ENCODE results near the gene ROCK2. TPM values are rescaled to one million over a fixed set of nuclear protein-coding genes. Genes with fewer than 3 reads are reported as not detected.

Gene ROCK2
- polyA plus RNA-seq, 1 of the 3 experiments (the other 2 are of a cell fraction) = 4.2 TPM

GRCh38 chr2:11182951-11183350 is 161.5 kb downstream of the ROCK2 start:
- Histone ChIP-seq H3K79me2 (ENCODE audit: insufficient read depth) (no peaks in the 10 kb centered on the region), H3K36me3 (replicated peaks in 1 of 2; ENCODE audit: control insufficient read depth in 1 of 2, insufficient read depth in 2 of 2, low read length in 1 of 2) (peaks cover 41 to 50% of the 10 kb centered on the region in 2 experiments), H2AFZ (ENCODE audit: low read depth) (no peak overlapping the region), H3K27me3 (ENCODE audit: insufficient read depth) (no peaks in the 10 kb centered on the region), H3K9me2 (no peaks in the 10 kb centered on the region), H3K4me2 (no peak overlapping the region), H3K4me3 (ENCODE audit: low read depth in 2 of 2, low read length in 1 of 2) (no peak overlapping the region), H3K27ac (ENCODE audit: low read depth in 2 of 2, low read length in 1 of 2) (no peak overlapping the region), H3F3A (replicated peaks; ENCODE audit: insufficient read depth) (peaks cover 18% of the 10 kb centered on the region), H4K20me1 (ENCODE audit: insufficient read depth) (no peaks in the 10 kb centered on the region), H3K9me3 (no peaks in the 10 kb centered on the region), H3K9ac (no peak overlapping the region), H3K4me1 (ENCODE audit: control insufficient read depth in 1 of 2, insufficient read depth in 2 of 2, low read depth in 1 of 2, low read length in 1 of 2) (peaks cover 0 to 3% of the 10 kb centered on the region in 2 experiments; a peak in 1 of 4 replicates)
- ChIA-PET POLR2A (no interaction called here), CTCF (interaction anchor here (1.0 to 3.5 kb wide), 8 partner anchors 15 to 401 kb away, joined by 3 to 12 read pairs (median 6); a partner anchor contains a TSS)
- DNase-seq = no peak
- TF ChIP-seq ZBTB33 (IDR thresholded peaks at IDR 0.05; ENCODE audit: borderline replicate concordance, low read depth) = no peak
- no peak for TF ChIP-seq TCF12 (IDR thresholded peaks at IDR 0.05)
- no peak for TF ChIP-seq NFIC (IDR thresholded peaks at IDR 0.05; ENCODE audit: borderline replicate concordance)
- TF ChIP-seq FOXM1 (IDR thresholded peaks at IDR 0.05; ENCODE audit: low read depth) = no peak
- TF ChIP-seq, protein P1, sequence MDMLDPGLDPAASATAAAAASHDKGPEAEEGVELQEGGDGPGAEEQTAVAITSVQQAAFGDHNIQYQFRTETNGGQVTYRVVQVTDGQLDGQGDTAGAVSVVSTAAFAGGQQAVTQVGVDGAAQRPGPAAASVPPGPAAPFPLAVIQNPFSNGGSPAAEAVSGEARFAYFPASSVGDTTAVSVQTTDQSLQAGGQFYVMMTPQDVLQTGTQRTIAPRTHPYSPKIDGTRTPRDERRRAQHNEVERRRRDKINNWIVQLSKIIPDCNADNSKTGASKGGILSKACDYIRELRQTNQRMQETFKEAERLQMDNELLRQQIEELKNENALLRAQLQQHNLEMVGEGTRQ (IDR thresholded peaks at IDR 0.05; ENCODE audit: borderline replicate concordance, low read depth, low read length) = no peak
- TF ChIP-seq RFX5 (IDR thresholded peaks at IDR 0.05; ENCODE audit: low read length) = no peak
- no peak for TF ChIP-seq FOXJ3 (CRISPR knock-in tag; IDR thresholded peaks at IDR 0.05)
- TF ChIP-seq GATA2 (CRISPR knock-in tag; IDR thresholded peaks at IDR 0.05) = no peak
- TF ChIP-seq, protein P2, sequence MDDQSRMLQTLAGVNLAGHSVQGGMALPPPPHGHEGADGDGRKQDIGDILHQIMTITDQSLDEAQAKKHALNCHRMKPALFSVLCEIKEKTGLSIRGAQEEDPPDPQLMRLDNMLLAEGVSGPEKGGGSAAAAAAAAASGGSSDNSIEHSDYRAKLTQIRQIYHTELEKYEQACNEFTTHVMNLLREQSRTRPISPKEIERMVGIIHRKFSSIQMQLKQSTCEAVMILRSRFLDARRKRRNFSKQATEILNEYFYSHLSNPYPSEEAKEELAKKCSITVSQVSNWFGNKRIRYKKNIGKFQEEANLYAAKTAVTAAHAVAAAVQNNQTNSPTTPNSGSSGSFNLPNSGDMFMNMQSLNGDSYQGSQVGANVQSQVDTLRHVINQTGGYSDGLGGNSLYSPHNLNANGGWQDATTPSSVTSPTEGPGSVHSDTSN (IDR thresholded peaks at IDR 0.05) = no peak
- no peak for TF ChIP-seq GABPA (IDR thresholded peaks at IDR 0.05; ENCODE audit: low read depth)
- no peak for TF ChIP-seq FOSL2 (IDR thresholded peaks at IDR 0.05; ENCODE audit: borderline replicate concordance, low read depth)
- TF ChIP-seq ELF1 (IDR thresholded peaks at IDR 0.05) = no peak
- TF ChIP-seq TAF1 (IDR thresholded peaks at IDR 0.05; ENCODE audit: borderline replicate concordance, low read depth, low read length) = no peak
- 100% methylated on average over 2 of the region's 2 CpGs for WGBS (ENCODE audit: low lambda C conversion rate)

- H3K27me3 ChIP-seq (ENCODE audit: insufficient read depth) = no peaks in the 10 kb centered on the region
- H3K9me3 ChIP-seq = no peaks in the 10 kb centered on the region
- no peak overlapping the region for H3K4me3 ChIP-seq (ENCODE audit: low read depth in 2 of 2, low read length in 1 of 2)
- ChIA-PET POLR2A (no interaction called here), CTCF (interaction anchor here (0.8 to 1.9 kb wide), 3 partner anchors 11 to 266 kb away, joined by 3 to 5 read pairs (median 3); no protein-coding TSS in a partner anchor)
- H3K4me1 ChIP-seq (ENCODE audit: control insufficient read depth in 1 of 2, insufficient read depth in 2 of 2, low read depth in 1 of 2, low read length in 1 of 2) = peaks cover 5% of the 10 kb centered on the region in 2 experiments; a peak in 2 of 4 replicates
- WGBS (ENCODE audit: low lambda C conversion rate) = 92% methylated on average over 6 of the region's 6 CpGs
- peaks cover 23% of the 10 kb centered on the region for H3F3A ChIP-seq (replicated peaks; ENCODE audit: insufficient read depth)
- H3K27ac ChIP-seq (ENCODE audit: low read depth in 2 of 2, low read length in 1 of 2) = no peak overlapping the region
- H3K4me2 ChIP-seq = no peak overlapping the region
- no peak overlapping the region for H2AFZ ChIP-seq (ENCODE audit: low read depth)
- H4K20me1 ChIP-seq (ENCODE audit: insufficient read depth) = no peaks in the 10 kb centered on the region
- no peaks in the 10 kb centered on the region for H3K79me2 ChIP-seq (ENCODE audit: insufficient read depth)
- peaks cover 39 to 46% of the 10 kb centered on the region in 2 experiments for H3K36me3 ChIP-seq (replicated peaks in 1 of 2; ENCODE audit: control insufficient read depth in 1 of 2, insufficient read depth in 2 of 2, low read length in 1 of 2)
- H3K9ac ChIP-seq = no peak overlapping the region
- no peak for DNase-seq
- H3K9me2 ChIP-seq = no peaks in the 10 kb centered on the region
- no peak for TF ChIP-seq FOXJ3 (CRISPR knock-in tag; IDR thresholded peaks at IDR 0.05)
- TF ChIP-seq MXI1 (IDR thresholded peaks at IDR 0.05; ENCODE audit: low read depth, low read length) = no peak
- TF ChIP-seq RCOR1 (IDR thresholded peaks at IDR 0.05; ENCODE audit: low read length) = no peak
- TF ChIP-seq, protein P1 (IDR thresholded peaks at IDR 0.05; ENCODE audit: borderline replicate concordance, low read depth, low read length) = no peak
- TF ChIP-seq FOSL2 (IDR thresholded peaks at IDR 0.05; ENCODE audit: borderline replicate concordance, low read depth) = no peak
- TF ChIP-seq CHD2 (IDR thresholded peaks at IDR 0.05; ENCODE audit: low read length, partially characterized antibody) = no peak
- TF ChIP-seq RFX5 (IDR thresholded peaks at IDR 0.05; ENCODE audit: low read length) = no peak
- no peak for TF ChIP-seq TCF12 (IDR thresholded peaks at IDR 0.05)
- no peak for TF ChIP-seq RAD21 (IDR thresholded peaks at IDR 0.05; ENCODE audit: low read length)
- TF ChIP-seq, protein P2 (IDR thresholded peaks at IDR 0.05) = no peak
- no peak for TF ChIP-seq MEF2A (IDR thresholded peaks at IDR 0.05; ENCODE audit: borderline replicate concordance, low read depth)
- no peak for TF ChIP-seq FOXM1 (IDR thresholded peaks at IDR 0.05; ENCODE audit: low read depth)
- no peak for TF ChIP-seq SIN3A (IDR thresholded peaks at IDR 0.05; ENCODE audit: borderline replicate concordance, low read depth, low read length)
- TF ChIP-seq TAF1 (IDR thresholded peaks at IDR 0.05; ENCODE audit: borderline replicate concordance, low read depth, low read length) = no peak
These were observed 163.8 kb downstream of the ROCK2 start for GRCh38 chr2:11180653-11181052.

All from SK-N-SH (cell line).